ENCODE measurements around the gene FAM193A.
"Not testable (repeated sequence)": the region's sequence is repeated elsewhere in the genome, so short reads cannot be mapped to it uniquely, and the experiment has no call there.

Gene FAM193A

GRCh38 chr4:2731907-2732317 lies 195.5 kb downstream of the FAM193A start:
- no peak for DNase-seq

GRCh38 chr4:2732526-2732925 lies 196.1 kb downstream of the FAM193A start:
- no peak for DNase-seq

GRCh38 chr4:2733001-2733843 lies 196.8 kb downstream of the FAM193A start:
- DNase-seq = no peak

- DNase-seq = no peak
Measured at GRCh38 chr4:2733844-2734574, 197.6 kb downstream of the FAM193A start.

GRCh38 chr4:2734612-2735011 lies 198.2 kb downstream of the FAM193A start:
- no peak for DNase-seq

GRCh38 chr4:2735869-2736268 lies 199.4 kb downstream of the FAM193A start:
- DNase-seq = no peak

GRCh38 chr4:2738296-2738695 lies 201.8 kb downstream of the FAM193A start:
- DNase-seq = not testable (repeated sequence)

GRCh38 chr4:2741626-2742025 lies 205.2 kb downstream of the FAM193A start:
- DNase-seq = no peak

GRCh38 chr4:2742081-2742822 lies 205.8 kb downstream of the FAM193A start:
- DNase-seq = no peak

GRCh38 chr4:2742823-2743517 lies 206.5 kb downstream of the FAM193A start:
- DNase-seq = no peak

- no peak for DNase-seq
Measured at GRCh38 chr4:2743518-2744445, 207.3 kb downstream of the FAM193A start.

GRCh38 chr4:2744576-2745270 lies 208.3 kb downstream of the FAM193A start:
- DNase-seq = no peak

- no peak for DNase-seq
Measured at GRCh38 chr4:2745516-2745915, 209.1 kb downstream of the FAM193A start.

GRCh38 chr4:2745981-2746806 lies 209.7 kb downstream of the FAM193A start:
- DNase-seq = no peak

GRCh38 chr4:2746891-2747695 lies 210.6 kb downstream of the FAM193A start:
- no peak for DNase-seq

- no peak for DNase-seq
Measured at GRCh38 chr4:2750719-2751605, 214.5 kb downstream of the FAM193A start.

GRCh38 chr4:2753436-2753835 lies 217.0 kb downstream of the FAM193A start:
- no peak for DNase-seq
